ENCODE measurements around the gene SERPINE2. TPM values are rescaled to one million over a fixed set of nuclear protein-coding genes. Genes with fewer than 3 reads are reported as not detected.
"Not testable (repeated sequence)": the region's sequence is repeated elsewhere in the genome, so short reads cannot be mapped to it uniquely, and the experiment has no call there.

The SERPINE2 gene
- total and polyA plus RNA-seq, 7 donors: 2.1 to 20.8 (median 2.7) TPM

- intact Hi-C loops (cut with DNase I): no loop called here
- 23 to 43% (median 27%) methylated on average over 12 of the region's 12 CpGs for WGBS, 3 donors
These were observed 30.3 kb downstream of the SERPINE2 start for GRCh38 chr2:224008702-224009261.

GRCh38 chr2:224004105-224004695 is 34.9 kb downstream of the SERPINE2 start:
- peaks cover 26% of the 10 kb centered on the region for H3K4me1 ChIP-seq
- ATAC-seq: peak; percentile 58 to 87 (median 73)
- TF ChIP-seq CTCF (IDR thresholded peaks at IDR 0.05): no peak
- H3K36me3 ChIP-seq (ENCODE audit: insufficient read depth in 1 of 2, low read depth in 1 of 2): no peaks in the 10 kb centered on the region
- WGBS, 3 donors: 38 to 43% (median 40%) methylated on average over 16 of the region's 16 CpGs
- H3K4me3 ChIP-seq: no peak overlapping the region
- H3K27ac ChIP-seq: no peak overlapping the region
- no peaks in the 10 kb centered on the region for H3K27me3 ChIP-seq (ENCODE audit: insufficient read depth in 3 of 3, low read length in 2 of 3)
- no peak for DNase-seq
- intact Hi-C loops (cut with DNase I): loop anchor here in 1 of 2 donors (5.0 kb wide), 1 partner anchor 33 kb away; the partner anchor contains the start of gene SERPINE2
- H3K9me3 ChIP-seq: no peaks in the 10 kb centered on the region

More at GRCh38 chr2:224008702-224009261, 30.3 kb downstream of the SERPINE2 start:
- H3K4me1 ChIP-seq: peaks cover 14% of the 10 kb centered on the region
- no peaks in the 10 kb centered on the region for H3K27me3 ChIP-seq (ENCODE audit: insufficient read depth in 3 of 3, low read length in 2 of 3)
- ATAC-seq: peak in 2 of 4 donors; percentile 34 to 35
- H3K4me3 ChIP-seq: no peak overlapping the region
- no peaks in the 10 kb centered on the region for H3K9me3 ChIP-seq
- DNase-seq: no peak
- H3K27ac ChIP-seq: no peak overlapping the region
- no peaks in the 10 kb centered on the region for H3K36me3 ChIP-seq (ENCODE audit: insufficient read depth in 1 of 2, low read depth in 1 of 2)
- no peak for TF ChIP-seq CTCF (IDR thresholded peaks at IDR 0.05)

GRCh38 chr2:224000662-224001061 is 38.4 kb downstream of the SERPINE2 start:
- ATAC-seq; DNase-seq; H3K4me3 ChIP-seq; H3K27me3 ChIP-seq (ENCODE audit: insufficient read depth in 3 of 3, low read length in 2 of 3); H3K27ac ChIP-seq; H3K9me3 ChIP-seq; H3K36me3 ChIP-seq (ENCODE audit: insufficient read depth in 1 of 2, low read depth in 1 of 2): not testable (repeated sequence)
- WGBS, 3 donors: 91 to 97% (median 93%) methylated on average over 5 of the region's 5 CpGs
- intact Hi-C loops (cut with DNase I): loop anchor here in 1 of 2 donors (5.0 kb wide), 1 partner anchor 37 kb away; the partner anchor contains the start of gene SERPINE2
- peaks cover 26% of the 10 kb centered on the region for H3K4me1 ChIP-seq

GRCh38 chr2:223999862-224000261 is 39.2 kb downstream of the SERPINE2 start:
- Histone ChIP-seq H3K27me3 (ENCODE audit: insufficient read depth in 3 of 3, low read length in 2 of 3) (no peaks in the 10 kb centered on the region), H3K27ac (peak overlapping the region; percentile 30), H3K4me3 (peak overlapping the region; percentile 12), H3K4me1 (peaks cover 22% of the 10 kb centered on the region), H3K36me3 (ENCODE audit: insufficient read depth in 1 of 2, low read depth in 1 of 2) (no peaks in the 10 kb centered on the region), H3K9me3 (no peaks in the 10 kb centered on the region)
- DNase-seq (no peak), ATAC-seq (peak; percentile 24 to 73 (median 68))
- intact Hi-C loops (cut with DNase I): loop anchor here (5.0 kb wide), 1 partner anchor 37 kb away; the partner anchor contains the start of gene SERPINE2 (in 2 of the 2)
- 24 to 45% (median 28%) methylated on average over 11 of the region's 11 CpGs for WGBS, 3 donors
- no peak for TF ChIP-seq CTCF (IDR thresholded peaks at IDR 0.05)

- intact Hi-C loops (cut with DNase I): loop anchor here in 1 of 2 donors (5.0 kb wide), 1 partner anchor 38 kb away; the partner anchor contains the start of gene SERPINE2
- TF ChIP-seq CTCF (IDR thresholded peaks at IDR 0.05): no peak
- H3K36me3 ChIP-seq (ENCODE audit: insufficient read depth in 1 of 2, low read depth in 1 of 2): no peaks in the 10 kb centered on the region
These were observed 40.1 kb downstream of the SERPINE2 start for GRCh38 chr2:223998948-223999347.

More at GRCh38 chr2:223998948-223999347, 40.1 kb downstream of the SERPINE2 start:
- Histone ChIP-seq H3K27ac (no peak overlapping the region), H3K4me3 (no peak overlapping the region), H3K4me1 (peaks cover 14% of the 10 kb centered on the region), H3K27me3 (ENCODE audit: insufficient read depth in 3 of 3, low read length in 2 of 3) (no peaks in the 10 kb centered on the region), H3K9me3 (no peaks in the 10 kb centered on the region)
- DNase-seq (no peak), ATAC-seq (no peak)
- WGBS, 3 donors: 72 to 82% (median 81%) methylated on average over 2 of the region's 2 CpGs

All from psoas muscle (tissue), 8 donors.